ENCODE results near the gene SDK1.

Gene SDK1

DNA sequence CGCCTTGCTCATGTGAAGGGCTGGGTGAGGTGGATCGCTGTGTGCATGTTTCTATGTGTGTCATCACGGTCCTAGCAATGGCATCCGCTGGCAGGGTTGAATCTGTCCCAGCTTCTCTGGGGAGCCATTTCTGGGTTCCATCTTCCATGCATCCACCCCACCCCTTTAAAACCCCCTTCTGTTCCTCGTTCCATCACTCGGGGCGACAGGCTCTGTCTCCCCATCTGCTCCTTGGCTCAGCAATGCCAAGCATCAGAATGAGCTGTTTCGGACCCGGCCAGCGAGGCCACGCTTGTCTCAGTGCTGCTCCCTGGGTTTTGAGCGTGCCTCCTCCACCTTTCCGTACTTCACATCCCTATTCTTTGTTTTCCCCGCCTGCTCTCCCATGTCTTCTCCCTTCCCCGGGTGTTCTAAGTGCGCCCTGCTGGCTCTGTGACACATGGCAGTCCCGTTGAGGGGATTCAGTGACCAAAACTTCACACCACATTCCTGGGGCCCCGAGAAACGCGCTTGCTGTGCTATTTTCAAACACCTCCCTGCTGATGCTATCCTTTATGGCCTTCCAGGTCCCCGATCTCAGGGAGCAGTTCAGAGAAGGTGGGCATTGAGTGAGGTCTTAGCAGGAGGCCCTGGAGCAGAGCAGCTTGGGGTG is 827.0 kb downstream of the SDK1 start:
- no peak for DNase-seq

DNA sequence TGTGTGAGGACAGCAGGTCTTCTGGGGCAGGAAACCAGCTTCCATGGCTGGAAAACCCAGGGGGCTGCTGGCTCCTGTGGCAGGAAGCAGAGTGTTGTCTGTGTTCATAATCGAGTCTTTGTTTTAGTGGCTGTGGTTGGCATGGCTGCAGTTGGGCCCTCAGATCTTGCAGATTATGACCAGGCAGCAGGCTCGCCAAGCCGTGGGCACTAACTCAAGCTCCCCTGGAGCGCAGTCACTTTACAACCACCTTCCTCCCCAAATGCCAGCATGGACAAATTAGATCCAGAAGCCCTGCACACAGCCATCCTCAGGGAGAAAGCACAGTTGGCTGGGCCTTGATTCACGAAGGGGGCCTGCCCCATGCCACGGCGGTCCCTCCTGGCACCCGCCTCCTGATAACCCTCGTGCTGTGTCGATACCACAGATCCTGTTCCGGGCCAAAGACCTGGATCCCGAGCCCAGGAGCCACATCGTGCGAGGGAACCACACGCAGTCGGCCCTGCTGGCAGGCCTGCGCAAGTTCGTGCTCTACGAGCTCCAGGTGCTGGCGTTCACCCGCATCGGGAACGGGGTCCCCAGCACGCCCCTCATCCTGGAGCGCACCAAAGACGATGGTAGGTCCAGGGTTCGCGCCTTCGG is 828.5 kb downstream of the SDK1 start:
- no peak for DNase-seq

DNA sequence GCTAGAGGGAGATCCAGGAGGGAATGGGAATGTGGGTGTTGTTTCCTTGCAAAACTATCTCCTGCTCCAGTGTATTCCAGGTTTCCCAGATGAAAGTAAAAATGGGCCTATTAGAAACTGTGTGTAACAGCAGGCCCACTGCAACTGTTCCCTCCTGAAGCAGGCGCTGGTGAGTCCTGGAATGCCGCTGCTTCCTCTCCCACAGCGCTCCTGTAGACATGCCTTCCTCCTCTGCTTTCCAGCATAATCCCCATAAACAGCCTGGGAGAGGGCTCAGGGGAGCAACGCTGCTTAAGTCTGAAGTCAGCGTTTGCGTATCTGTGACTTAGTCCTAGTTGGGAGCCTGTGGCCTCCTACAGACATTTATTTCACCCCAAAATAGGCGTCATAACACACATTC is 830.0 kb downstream of the SDK1 start:
- no peak for DNase-seq

DNA sequence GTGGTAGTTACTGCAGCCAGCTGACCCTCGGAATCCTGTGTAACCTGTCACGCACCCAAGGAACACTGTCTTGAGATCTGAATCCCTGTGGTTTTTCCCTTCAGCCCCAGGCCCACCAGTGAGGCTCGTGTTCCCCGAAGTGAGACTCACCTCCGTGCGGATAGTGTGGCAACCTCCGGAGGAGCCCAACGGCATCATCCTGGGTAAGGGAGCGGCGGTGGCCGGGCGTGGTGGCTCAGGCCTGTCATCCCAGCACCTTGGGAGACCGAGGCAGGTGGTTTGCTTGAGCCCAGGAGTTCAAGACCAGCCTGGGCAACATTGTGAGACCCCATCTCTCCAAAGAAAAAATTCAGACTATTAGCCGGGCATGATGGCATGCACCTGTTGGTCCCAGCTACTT is 831.2 kb downstream of the SDK1 start:
- DNase-seq = no peak

DNA sequence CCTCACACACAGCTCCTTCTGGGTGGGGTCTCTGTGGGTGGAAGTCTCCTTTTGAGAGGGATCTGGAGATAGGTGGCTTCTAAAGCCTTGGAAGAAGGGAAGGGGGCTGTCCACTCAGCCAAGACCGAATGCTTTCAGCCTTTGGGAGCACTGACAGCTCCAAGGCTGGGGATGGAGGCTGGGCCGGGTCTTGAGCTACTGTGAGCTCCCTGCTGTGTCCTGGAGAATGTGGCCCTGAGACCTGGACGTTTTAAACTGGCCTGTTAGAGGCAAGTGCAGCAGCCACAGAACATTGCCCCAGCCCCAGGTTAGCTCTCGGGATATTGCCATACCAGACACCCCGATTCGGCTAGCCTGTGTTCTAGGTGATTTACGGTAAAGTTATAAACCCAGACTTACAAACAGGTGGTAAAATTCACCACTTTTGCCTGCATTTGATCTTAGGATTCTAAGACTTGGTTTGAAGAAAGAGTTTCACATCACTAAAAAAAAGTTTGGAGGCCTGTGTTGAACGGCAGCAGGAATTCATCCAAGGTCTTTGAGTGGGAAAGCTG is 832.5 kb downstream of the SDK1 start:
- DNase-seq = no peak

DNA sequence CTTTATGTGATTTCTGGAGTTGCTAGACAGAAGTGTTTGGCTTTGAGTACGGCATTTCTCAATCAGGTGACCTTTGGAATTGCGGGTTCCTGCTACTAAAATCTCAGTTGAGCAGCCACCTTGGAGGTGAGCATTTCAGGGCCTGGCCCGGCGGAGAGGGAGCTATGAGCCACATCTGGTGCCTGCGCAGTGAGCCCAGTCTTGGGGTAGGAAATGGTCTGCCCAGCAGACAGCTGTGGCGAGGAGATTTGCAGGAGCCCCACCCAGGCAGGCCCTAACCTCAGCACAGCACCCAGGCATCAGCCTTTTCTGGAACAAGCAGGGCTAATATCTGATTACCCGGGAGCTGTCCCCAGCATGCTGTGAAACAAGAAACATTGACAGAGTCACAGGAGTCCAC is 833.2 kb downstream of the SDK1 start:
- DNase-seq = no peak

DNA sequence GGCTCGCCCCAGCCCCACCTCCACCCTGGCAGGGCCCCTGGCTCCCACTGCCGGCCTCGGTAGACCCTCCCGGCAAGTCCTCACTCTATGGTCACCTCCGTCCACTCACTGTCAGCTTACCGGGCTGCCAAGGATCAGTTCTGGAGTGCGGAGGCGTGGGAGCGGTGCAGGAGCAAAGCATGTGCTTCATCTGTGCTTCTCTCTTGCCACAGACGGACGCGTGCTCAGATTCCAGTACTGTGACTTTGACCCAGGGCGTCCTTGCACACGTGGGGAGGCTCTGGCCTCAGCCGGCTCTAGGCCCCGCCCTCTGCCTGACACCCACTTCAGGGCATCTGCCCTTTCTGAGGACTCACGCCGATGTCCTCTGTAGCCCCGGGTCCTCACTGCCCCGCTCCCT is 833.6 kb downstream of the SDK1 start:
- no peak for DNase-seq

DNA sequence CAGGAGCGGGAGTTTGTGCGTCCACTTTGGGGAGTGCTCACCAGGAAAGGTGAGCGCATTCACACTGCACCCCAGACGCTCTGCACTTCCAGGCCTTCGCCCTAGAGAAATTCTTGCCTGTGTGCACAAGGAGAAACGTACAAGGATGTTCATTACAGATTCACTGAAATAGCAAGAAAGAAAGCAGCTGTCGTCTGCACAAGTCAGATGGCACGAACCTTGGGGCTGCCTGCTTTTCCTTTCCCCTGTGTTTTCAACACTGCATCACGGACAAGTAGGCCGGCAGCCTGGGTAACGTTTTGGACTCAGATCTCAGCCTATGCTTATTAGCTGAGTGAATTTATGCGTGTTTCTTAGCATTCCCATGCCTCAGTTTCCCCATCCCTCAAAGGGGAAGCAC is 834.2 kb downstream of the SDK1 start:
- no peak for DNase-seq

DNA sequence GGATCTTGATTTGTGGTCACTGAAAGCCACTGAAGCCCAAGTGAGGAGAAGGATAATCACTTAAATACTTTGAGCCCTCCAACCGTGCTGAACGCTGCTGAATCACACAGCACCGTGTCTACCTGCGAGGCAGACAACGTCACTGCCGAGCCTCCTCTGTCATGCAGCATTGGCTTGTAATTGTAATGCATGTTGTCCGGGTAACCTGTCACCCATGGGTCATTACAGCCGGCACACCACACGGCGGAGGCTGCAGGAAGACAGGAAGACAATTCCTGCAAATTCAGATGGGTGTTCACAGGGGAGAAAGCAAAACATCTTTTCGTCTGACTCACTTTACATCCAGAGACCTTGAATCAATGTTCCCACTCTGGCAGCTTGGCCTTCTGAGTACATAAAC is 835.0 kb downstream of the SDK1 start:
- DNase-seq = no peak

DNA sequence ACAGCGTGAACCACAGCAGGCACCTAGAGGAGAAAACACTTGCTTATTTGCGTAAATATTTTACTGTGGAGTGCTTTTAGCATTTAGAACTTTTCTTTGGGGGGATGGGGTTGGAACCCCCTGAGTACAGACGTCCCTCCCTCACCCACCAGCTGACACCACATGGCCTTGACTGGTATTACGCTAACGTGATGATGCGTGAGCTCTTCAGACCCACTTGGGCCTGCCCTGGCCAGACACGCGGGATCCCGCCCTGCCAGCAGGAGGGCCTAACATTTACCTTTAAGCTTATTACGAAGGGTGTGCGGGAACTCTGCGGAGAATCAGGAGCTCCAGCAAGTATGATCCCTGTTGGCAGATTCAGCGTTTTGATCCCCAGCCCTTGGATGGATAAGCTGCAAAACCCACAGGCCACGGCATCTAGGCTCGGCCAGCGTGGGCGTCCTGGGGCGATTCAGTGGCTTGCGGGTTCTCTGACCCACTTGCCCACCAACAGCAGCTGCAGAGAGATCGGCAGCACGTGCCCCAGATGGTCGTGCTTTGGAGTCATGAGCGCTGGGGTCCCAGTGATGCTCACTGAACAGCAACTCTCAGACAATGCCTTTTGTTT is 835.6 kb downstream of the SDK1 start:
- no peak for DNase-seq

DNA sequence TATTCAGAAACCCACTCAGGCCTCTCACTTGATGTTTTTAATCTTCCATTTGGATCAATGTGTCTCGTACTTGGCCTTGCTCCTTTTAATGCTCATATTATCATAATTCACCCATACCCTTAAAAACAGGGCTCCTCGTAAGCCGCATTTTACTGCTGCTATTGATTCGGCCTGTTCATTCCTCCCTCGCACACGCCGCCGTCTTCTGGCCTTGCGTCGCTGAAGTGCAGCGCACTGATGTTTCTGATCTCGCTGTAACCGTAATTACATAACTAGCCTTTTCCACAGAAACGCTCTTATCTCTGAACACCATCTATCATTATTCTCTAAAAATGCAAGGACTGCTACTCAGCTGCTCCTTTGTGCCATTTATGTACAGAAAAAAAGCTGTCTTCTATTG is 836.5 kb downstream of the SDK1 start:
- DNase-seq = no peak

DNA sequence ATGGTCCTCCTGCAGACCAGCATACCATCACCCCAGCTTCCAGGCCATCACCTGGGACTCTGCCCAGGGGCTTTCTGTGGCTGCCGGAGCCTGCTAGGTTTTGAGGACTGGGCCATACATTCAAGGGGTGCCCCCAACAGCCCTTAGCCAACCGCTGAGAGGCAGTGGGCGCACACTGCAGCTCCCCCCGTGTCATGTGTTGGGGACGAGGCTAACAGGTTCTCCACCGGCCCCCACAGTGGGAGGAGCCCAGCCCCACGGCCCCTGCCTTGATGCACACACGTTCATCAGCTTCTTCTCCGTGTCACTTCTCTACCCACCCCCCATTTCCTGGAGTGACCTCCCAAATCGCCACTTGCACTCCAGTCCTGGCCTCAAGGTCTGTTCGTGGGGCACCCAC is 837.8 kb downstream of the SDK1 start:
- no peak for DNase-seq

DNA sequence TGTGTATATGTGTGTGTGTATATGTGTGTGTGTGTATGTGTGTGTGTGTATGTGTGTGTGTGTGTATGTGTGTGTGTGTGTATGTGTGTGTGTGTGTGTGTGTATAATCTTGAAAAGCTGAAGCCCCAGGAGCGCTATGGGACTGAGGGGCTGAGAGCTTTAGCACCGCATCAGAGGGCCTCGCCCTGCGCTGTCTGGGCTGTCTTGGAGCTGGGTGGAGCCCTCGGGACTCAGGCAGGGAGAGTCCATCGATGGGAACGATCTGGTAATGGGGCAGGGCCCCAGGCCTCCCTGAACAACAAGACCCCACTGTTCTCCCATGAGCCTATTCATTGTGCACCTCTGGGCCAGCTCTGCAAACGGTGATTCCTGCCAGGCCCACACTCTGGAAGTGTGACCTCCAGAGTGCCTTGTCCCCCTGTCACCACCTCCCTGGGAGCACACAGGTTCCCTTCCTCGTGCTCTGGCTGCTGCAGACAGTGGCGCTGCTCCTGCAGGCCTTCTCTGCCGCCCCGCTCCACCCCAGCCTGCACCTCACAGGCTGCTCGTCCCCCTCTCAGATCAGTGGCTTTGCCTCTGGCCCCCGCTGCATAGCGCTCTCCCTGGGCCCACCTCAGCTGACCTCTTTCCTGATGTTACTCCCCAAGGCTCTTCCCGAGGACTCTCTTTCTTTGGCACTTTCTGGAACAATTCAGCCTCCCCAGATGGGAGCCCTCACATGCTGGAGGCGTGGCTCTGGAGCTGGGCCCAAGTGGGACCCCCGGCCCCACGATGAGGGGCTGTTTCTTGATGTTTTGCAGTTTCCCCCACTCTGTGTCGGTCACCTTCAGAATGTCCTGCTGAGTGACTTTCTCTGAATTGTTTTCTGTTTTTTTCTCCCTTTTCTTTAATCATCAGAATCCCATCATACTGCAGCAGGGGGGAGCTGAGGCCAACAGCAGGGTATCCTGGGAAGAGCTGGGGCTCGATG is 838.9 kb downstream of the SDK1 start:
- no peak for DNase-seq

DNA sequence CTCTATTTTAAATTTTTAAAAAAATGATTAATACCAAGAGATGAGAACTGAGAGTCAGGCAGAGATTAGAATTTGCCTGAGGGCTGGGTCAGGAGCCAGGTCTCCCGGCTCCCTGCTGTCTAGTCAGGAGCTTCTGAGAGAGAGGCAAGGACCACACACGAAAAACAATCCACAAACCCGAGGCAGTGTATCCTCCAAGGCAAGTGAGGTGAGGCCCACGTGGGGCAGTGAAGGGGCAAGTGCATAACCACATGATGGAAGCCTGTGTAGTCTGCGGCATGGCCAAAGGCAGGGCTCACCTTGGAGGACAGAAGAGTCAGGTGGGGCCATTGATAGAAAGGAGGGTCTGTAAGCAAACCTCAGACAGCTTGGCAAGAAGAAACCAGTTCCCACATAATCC is 839.9 kb downstream of the SDK1 start:
- DNase-seq = no peak

DNA sequence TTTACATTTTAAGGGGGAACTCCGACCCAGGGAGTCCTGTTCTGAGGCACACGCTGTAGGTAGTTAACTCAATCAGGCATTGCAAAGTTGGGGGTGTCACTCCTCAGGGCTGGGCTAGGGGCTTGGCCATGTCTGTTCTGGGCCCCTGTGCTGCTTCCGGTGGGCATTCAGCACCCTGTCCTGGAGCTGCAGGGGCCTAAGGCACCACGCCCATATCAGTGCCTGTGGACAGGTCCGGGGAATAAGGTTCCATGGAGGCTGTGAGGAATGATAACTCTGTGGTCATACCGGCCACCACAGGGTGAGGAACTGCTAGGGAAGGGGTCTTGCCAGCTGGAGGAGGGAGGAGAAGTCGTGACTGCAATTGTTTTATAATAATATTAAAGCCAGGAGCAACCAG is 842.0 kb downstream of the SDK1 start:
- DNase-seq = no peak

DNA sequence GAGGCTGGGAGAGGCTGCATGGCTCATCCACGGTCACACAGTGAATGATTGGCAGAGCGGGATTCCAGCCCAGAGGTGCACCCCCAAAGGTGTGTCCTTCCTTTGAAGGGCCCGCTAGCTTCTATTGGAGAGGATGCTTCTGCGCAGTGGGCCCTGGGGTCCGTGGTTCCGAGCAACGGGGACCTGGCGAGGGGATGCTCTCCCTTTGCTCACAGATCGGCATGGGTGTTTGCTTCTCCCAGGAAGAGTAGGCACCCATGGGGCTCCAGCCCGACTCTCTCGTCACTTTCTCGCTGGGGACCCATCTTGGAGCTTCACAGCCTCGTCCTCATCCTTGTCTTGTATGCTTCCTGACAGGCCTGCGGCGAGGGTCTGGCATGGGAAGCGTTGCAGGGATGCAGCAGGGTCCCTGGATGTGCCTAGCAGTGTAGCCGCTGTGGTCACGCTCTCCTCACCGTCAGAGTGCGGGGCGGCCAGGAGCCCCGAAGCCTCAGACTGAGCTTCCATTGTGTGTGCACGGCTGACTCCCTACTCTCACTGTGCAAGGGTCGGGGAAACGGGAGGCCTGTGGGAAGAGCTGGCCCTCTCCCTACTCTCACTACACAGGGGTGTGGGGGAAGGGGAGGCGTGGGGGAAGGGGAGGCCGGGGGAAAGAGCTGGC is 842.6 kb downstream of the SDK1 start:
- no peak for DNase-seq

DNA sequence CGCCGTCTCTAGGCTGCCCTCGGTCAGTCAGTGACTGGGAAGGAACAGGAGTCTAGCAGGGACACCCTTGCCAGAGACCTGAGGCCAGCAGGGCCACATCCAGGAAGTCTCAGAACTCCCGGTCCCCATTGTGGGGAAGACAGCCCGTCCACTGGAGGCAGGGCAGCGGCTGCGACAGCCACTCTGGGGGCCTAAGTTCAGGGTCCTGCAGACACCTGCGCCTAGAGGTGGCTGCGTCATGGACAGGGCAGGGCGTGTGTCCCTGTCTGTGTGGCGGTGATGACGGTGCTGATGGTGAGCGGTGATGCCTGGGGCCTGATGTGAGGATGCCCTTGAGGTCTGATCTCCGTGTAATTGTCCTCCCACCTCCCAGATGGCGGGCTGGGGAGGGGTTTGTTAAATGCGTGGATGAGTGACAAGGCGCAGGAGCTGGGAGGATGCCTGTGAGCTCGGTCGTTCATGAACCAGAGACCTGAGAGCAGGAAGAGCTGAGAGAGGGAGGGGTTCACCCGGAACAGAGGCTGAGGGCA is 843.2 kb downstream of the SDK1 start:
- DNase-seq = no peak

DNA sequence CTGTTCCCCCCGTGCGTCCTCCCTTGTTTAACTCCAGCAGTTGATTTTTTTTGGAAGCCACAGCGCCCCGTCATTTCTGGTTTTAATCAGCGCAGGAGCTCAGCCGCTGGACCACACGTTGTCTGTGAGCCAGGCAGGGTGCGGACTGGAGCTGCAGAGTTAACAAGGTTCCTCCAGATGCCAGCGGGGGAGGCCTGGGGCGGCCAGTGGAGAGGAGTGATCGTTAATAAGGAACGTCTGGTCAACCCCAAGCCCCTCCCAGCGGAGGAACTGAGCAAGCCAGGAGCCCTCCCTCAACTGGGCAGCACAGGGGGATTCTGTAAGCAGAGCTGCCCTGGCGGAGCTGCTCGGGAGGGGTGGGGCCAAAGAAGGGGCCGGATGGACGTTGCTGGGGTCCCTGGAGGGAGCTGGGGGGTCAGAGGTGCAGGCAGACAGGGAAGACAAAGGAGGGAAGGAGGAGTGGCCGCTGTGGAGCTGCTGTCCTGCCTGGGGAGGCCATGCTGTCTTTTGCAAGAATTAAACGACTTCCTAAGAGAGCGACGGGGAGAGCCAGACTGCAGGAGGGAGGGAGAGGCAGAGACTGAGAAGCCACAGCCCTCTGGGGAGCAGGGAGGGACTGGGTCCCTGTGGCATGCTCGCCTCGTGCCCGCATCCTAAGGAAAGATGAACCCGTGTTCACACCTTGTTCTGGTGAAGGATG is 843.9 kb downstream of the SDK1 start:
- DNase-seq = peak; percentile 87

DNA sequence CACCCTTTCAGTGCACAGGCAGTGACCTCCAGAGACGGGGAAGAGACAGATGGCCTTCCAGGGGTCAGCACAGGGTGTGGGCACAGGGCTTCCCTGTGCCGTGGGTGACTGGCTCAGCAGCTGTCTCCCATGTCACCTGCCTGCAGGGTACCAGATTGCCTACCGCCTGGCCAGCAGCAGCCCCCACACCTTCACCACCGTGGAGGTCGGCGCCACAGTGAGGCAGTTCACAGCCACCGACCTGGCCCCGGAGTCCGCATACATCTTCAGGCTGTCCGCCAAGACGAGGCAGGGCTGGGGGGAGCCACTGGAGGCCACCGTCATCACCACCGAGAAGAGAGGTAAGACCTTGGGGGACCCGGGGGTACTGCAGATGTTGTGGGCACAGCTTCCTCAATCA is 844.5 kb downstream of the SDK1 start:
- DNase-seq = no peak

DNA sequence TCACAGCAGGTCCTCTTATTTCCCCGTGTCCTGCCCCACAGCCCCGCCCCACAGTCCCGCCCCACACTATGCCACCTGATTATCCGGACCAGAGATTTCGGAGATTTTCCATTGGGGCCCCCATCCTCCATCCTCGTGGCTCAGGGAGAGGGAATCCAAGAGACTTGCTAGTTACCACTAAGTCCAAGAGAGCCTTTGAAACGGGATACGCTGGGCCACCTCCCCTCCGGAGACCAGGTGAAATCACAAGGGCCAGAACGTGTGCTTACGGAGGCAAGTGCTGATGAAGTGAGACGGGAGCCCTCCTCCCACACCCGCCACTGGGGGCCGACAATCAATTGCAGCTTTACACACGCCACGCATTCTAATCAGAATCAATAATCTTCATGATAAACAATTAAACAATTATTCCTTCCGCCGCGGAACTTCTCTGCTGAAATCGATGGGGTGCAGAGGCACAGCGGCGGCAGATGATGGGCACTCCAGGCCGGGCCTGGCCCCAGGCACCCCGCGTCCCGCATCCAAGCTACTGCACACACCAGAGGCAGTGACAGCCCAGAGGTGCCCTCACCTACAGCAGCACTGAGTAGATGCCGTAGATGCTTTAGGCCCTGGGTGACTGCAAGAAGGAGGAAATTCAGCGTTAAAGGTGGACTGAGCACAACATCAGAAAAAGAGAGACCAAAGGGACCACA is 847.0 kb downstream of the SDK1 start:
- DNase-seq = no peak

DNA sequence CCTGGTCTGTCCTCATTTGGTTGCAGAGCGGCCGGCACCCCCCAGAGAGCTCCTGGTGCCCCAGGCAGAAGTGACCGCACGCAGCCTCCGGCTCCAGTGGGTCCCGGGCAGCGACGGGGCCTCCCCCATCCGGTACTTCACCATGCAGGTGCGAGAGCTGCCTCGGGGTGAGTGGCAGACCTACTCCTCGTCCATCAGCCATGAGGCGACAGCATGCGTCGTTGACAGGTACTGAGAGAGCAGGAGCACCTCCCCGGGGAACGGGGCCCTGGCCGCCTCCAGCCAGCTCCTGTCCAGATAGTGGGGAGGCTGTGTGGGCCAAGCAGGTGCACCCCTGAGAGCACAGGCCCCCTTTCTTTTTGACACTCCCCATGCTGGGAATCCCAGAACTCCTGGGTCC is 848.2 kb downstream of the SDK1 start:
- no peak for DNase-seq

Data from retina (tissue), 1 donor.